GM20000 (cell line): Measurements from ENCODE around the gene CDKN2C.
"Not testable (repeated sequence)": the region's sequence is repeated elsewhere in the genome, so short reads cannot be mapped to it uniquely, and the experiment has no call there.

Source experiments
- DNase-seq: peaks from one replicate; pipeline ENCODE4 v3.0.0; 2012; ENCODE audit warnings: low spot score
- TF ChIP-seq, protein P1 (sequence below): IDR thresholded peaks from 2 replicates; pipeline ENCODE4 v1.5.1; 2012; ENCODE audit warnings: mild to moderate bottlenecking, control low read depth; ENCODE audit errors: extremely low read depth, missing control alignments

CDKN2C gene

GRCh38 chr1:50995651-50996050 lies 25.6 kb downstream of the CDKN2C start:
- TF ChIP-seq, protein P1, sequence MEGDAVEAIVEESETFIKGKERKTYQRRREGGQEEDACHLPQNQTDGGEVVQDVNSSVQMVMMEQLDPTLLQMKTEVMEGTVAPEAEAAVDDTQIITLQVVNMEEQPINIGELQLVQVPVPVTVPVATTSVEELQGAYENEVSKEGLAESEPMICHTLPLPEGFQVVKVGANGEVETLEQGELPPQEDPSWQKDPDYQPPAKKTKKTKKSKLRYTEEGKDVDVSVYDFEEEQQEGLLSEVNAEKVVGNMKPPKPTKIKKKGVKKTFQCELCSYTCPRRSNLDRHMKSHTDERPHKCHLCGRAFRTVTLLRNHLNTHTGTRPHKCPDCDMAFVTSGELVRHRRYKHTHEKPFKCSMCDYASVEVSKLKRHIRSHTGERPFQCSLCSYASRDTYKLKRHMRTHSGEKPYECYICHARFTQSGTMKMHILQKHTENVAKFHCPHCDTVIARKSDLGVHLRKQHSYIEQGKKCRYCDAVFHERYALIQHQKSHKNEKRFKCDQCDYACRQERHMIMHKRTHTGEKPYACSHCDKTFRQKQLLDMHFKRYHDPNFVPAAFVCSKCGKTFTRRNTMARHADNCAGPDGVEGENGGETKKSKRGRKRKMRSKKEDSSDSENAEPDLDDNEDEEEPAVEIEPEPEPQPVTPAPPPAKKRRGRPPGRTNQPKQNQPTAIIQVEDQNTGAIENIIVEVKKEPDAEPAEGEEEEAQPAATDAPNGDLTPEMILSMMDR: no peak
- DNase-seq: no peak

- DNase-seq: no peak
- TF ChIP-seq, protein P1: no peak
These were observed 26.0 kb downstream of the CDKN2C start for GRCh38 chr1:50996083-50996482.

DNA sequence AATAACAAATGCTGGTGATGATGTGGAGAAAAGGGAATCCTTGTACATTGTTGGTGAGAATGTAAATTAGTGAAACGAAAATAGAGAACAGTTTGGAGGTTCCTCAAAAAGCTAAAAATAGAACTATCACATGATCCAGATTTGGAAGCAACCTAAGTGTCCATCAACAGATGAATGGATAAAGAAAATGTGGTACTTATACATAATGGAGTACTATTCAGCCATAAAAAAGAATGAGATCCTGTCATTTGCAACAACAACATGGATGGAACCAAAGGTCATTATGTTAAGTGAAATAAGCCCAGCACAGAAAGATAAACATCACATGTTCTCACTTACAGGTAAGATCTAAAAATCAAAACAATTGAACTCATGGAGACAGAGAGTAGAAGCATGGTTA lies 29.3 kb downstream of the CDKN2C start:
- not testable (repeated sequence) for DNase-seq

DNA sequence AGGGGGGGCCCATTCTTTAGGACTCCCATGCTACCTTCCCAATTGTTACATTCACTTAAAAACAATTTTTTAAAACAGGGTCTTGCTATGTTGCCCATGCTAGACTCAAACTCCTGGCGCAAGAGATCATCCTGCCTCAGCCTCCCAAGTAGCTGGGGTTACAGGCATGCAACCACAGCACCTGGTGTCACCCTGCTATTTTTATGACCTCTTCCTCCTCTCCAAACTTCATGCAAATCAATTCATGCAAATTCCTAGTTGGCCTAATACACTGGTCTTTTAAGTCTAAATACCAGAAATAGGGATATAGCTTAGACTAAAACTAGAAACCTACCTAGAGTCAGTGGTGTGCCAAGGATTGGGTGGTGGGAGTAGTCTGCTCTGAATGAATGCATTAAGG lies 30.1 kb downstream of the CDKN2C start:
- DNase-seq: peak; percentile 27
- TF ChIP-seq, protein P1: no peak

DNA sequence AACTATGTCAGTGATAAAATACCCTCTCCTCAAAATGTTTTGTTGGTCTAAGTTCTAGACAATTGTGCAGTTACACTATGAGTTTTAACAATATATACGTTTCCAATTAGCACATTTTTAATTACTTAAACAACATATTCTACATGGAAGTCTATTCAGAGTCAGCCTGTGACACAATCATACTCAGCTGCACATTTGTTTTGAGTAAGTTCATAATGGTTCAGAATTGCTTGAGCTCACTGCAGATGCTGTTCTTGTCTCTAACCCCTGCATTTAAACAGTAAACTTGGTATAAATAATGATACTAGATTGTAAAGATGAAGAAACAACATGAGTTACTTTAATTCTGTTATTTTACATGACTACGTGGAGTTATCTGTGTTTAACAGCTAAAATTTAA lies 30.6 kb downstream of the CDKN2C start:
- TF ChIP-seq, protein P1: no peak
- no peak for DNase-seq

GRCh38 chr1:51002516-51002915 lies 32.5 kb downstream of the CDKN2C start:
- TF ChIP-seq, protein P1: no peak
- no peak for DNase-seq

GRCh38 chr1:51005549-51005948 lies 35.5 kb downstream of the CDKN2C start:
- DNase-seq: not testable (repeated sequence)

DNA sequence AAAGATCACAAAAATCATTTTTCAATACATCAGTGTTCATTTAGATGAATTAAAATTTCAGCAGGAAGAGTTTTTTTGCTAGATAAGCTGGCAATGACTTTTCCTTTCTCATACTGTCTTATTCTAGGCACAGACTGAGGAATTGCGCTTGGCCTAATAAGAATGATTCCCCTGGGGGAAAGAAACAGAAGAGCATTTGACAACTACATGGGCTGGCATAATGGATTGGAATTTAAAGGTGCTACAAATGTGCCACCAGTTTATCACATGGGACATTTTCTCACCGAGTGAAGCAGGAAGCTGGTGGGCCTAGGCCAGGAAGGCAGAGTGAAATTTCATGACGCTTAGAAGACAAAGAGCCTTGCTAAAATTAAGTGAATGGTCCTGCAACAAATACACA lies 39.3 kb downstream of the CDKN2C start:
- no peak for DNase-seq
- TF ChIP-seq, protein P1: no peak

DNA sequence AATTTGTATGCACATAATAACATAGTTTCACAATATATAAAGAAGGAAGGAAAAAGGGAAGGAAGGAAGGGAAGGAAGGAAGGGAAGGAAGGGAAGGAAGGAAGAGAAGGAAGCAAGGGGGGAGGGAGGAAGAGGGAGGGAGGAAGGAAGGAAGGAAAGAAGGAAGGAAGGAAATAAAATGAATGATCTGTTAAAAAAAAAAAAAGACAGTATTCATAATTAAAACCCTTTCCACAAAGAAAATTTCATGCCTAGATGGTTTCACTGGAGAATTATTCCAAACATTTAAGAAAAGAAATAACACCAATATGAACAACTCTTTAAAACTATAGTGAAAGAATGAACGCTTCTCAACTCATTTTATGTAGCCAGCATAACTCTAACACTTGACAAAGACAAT lies 44.8 kb downstream of the CDKN2C start:
- TF ChIP-seq, protein P1: no peak

More for the DNA sequence above, 44.8 kb downstream of the CDKN2C start:
- no peak for DNase-seq
